GM12878 (cell line): Measurements from ENCODE around the gene CTIF. TPM values are rescaled to one million over a fixed set of nuclear protein-coding genes. Genes with fewer than 3 reads are reported as not detected.

ENCODE experiments used
- ATAC-seq: fragments of 200-7000 bp; cut with Tn5 transposase; 3 replicates; pipeline ENCODE4 v1.9.1; 2020; ENCODE audit warnings: mild to moderate bottlenecking, moderate library complexity
- BruUV-seq: library from RNA; stranded (reverse); fragments of 400-500 nt; replicated peaks from 2 replicates; lab custom pipeline; 2021; lab: Mats Ljungman, UMichigan
- CTCF ChIA-PET: fragments of 300-600 bp; sonication (Branson Sonifier 250); formaldehyde crosslinking; extraction: SDS; loops from one replicate; lab custom pipeline; 2021; ENCODE audit warnings: inconsistent platforms; lab: Yijun Ruan, JAX
- POLR2A ChIA-PET: fragments of 350-600 bp; formaldehyde crosslinking; extraction: SDS; loops from one replicate; lab custom pipeline; 2021; ENCODE audit warnings: inconsistent platforms; lab: Charles Lee
- RAD21 ChIA-PET: fragments of 300-600 bp; sonication (Branson Sonifier 250); formaldehyde crosslinking; loops from one replicate; lab custom pipeline; 2023; ENCODE audit warnings: antibody characterized with exemption; ENCODE audit not compliant: unreplicated experiment; lab: Charles Lee
- SMC1A ChIA-PET: fragments of 300-600 bp; sonication (Branson Sonifier 250); formaldehyde crosslinking; loops from one replicate; lab custom pipeline; 2023; ENCODE audit not compliant: unreplicated experiment, uncharacterized antibody; lab: Charles Lee
- DNase-seq: peaks from one replicate; pipeline ENCODE4 v3.0.0-alpha.2; 2011; ENCODE audit warnings: low read depth, low spot score
- FAIRE-seq: peaks from 3 replicates; lab custom pipeline; 2011; peaks lifted over from hg19 to GRCh38; lab: Jason Lieb, UNC
- H2AFZ ChIP-seq: 2 replicates; pipeline ENCODE4 v1.6.0; 2011; ENCODE audit warnings: low read depth, low read length, control low read depth; ENCODE audit not compliant: control insufficient read depth
- H3K27ac ChIP-seq: 2 replicates; pipeline ENCODE4 v1.5.1; 2011; ENCODE audit warnings: control low read depth; ENCODE audit not compliant: control insufficient read depth, insufficient read depth
- H3K27me3 ChIP-seq, 2 experiments: replicated peaks in 1 of 2; 2 replicates each; pipeline versions ENCODE4 v1.6.0 to v1.6.1; 2011; ENCODE audit warnings: low read length in 1 of 2; ENCODE audit not compliant: control insufficient read depth in 2 of 2, insufficient read depth in 2 of 2
- H3K36me3 ChIP-seq, 2 experiments: 2 replicates each; pipeline ENCODE4 v1.5.1; 2011; ENCODE audit warnings: low read length in 1 of 2; ENCODE audit not compliant: control insufficient read depth in 2 of 2, insufficient read depth in 2 of 2
- H3K4me1 ChIP-seq: 2 replicates; pipeline ENCODE4 v1.6.1; 2011; ENCODE audit warnings: mild to moderate bottlenecking, low read length, moderate library complexity, mixed read lengths; ENCODE audit not compliant: control insufficient read depth, insufficient read depth
- H3K4me2 ChIP-seq: 2 replicates; pipeline ENCODE4 v1.6.0; 2011; ENCODE audit warnings: control low read depth; ENCODE audit not compliant: control insufficient read depth, insufficient read depth
- H3K4me3 ChIP-seq: fragments of 200-600 bp; sonication (generic); 2 replicates; pipeline ENCODE4 v1.5.1; 2016
- H3K79me2 ChIP-seq: 2 replicates; pipeline ENCODE4 v1.6.0; 2011; ENCODE audit warnings: low read length; ENCODE audit not compliant: control insufficient read depth, insufficient read depth
- H3K9ac ChIP-seq: 2 replicates; pipeline ENCODE4 v1.8.0; 2011; ENCODE audit warnings: low read length, control low read depth, mixed read lengths; ENCODE audit not compliant: control insufficient read depth, insufficient read depth
- H3K9me3 ChIP-seq: replicated peaks from 3 replicates; pipeline ENCODE4 v1.5.1; 2011; ENCODE audit warnings: mild to moderate bottlenecking, low read length; ENCODE audit not compliant: control insufficient read depth, insufficient read depth
- H4K20me1 ChIP-seq: 2 replicates; pipeline ENCODE4 v1.6.0; 2011; ENCODE audit not compliant: control insufficient read depth, insufficient read depth
- ATF7 ChIP-seq: fragments of 450-650 bp; IDR thresholded peaks from 2 replicates; pipeline ENCODE4 v1.6.1; 2016; ENCODE audit warnings: low read depth, mild to moderate bottlenecking
- ETV6 ChIP-seq, 2 experiments: fragments of 450-650 bp in 1 of 2; IDR thresholded peaks in 1 of 2; conservative IDR thresholded peaks in 1 of 2; 2 replicates each; pipeline ENCODE4 v1.6.1; 2014; ENCODE audit warnings: antibody characterized with exemption in 1 of 2, borderline replicate concordance in 1 of 2, low read depth in 1 of 2, mild to moderate bottlenecking in 1 of 2, moderate library complexity in 1 of 2
- MEF2A ChIP-seq: IDR thresholded peaks from 2 replicates; pipeline ENCODE4 v1.6.1; 2011; ENCODE audit warnings: low read depth, mild to moderate bottlenecking, low read length, moderate library complexity; ENCODE audit not compliant: insufficient read depth
- NFYA ChIP-seq: IDR thresholded peaks from 2 replicates; pipeline ENCODE4 v1.6.1; 2011; ENCODE audit warnings: low read depth, mild to moderate bottlenecking, low read length, improper control_type of control experiment, borderline replicate concordance
- PAX5 ChIP-seq: IDR thresholded peaks from 2 replicates; pipeline ENCODE4 v1.6.1; 2011; ENCODE audit warnings: low read depth, low read length, borderline replicate concordance
- SMARCA5 ChIP-seq: fragments of 450-650 bp; IDR thresholded peaks from 2 replicates; pipeline ENCODE4 v1.6.1; 2017; ENCODE audit warnings: mild to moderate bottlenecking
- SREBF1 ChIP-seq: IDR thresholded peaks from 2 replicates; pipeline ENCODE4 v1.6.1; 2012; ENCODE audit warnings: mild to moderate bottlenecking, low read length
- TARDBP ChIP-seq: IDR thresholded peaks from 2 replicates; pipeline ENCODE4 v1.6.1; 2016; ENCODE audit warnings: borderline replicate concordance
- YBX1 ChIP-seq: fragments of 450-650 bp; IDR thresholded peaks from 2 replicates; pipeline ENCODE4 v1.6.1; 2016; ENCODE audit warnings: antibody characterized with exemption
- ZBED1 ChIP-seq: IDR thresholded peaks from 2 replicates; pipeline ENCODE4 v1.6.1; 2016; ENCODE audit warnings: borderline replicate concordance
- ZNF274 ChIP-seq: IDR thresholded peaks from one replicate; pipeline ENCODE4 v1.8.0; 2011; ENCODE audit not compliant: insufficient read length, insufficient read depth
- WGBS: methylation state at CpG from one replicate; pipeline ENCODE4 v1.1.6; 2016; ENCODE audit warnings: low lambda C conversion rate; ENCODE audit not compliant: insufficient replicate concordance, insufficient coverage; ENCODE audit errors: missing lambda C conversion rate; 5-methylcytosine and 5-hydroxymethylcytosine counted together
- in situ Hi-C: fragments of 300-500 bp; cut with MboI; formaldehyde crosslinking; loops from 9 replicates; pipeline ENCODE4 v1.14.3; 2018; ENCODE audit warnings: mixed read lengths
- intact Hi-C: fragments of 100-400 bp; cut with micrococcal nuclease; formaldehyde crosslinking; loops from one replicate; pipeline ENCODE4 v1.14.2; 2022; ENCODE audit not compliant: unreplicated experiment
- polyA plus RNA-seq, 11 experiments: library from polyadenylated mRNA; depleted of rRNA in 4 of 11; unstranded in 6 of 11; stranded (reverse) in 5 of 11; fragments of >200 nt; fragmentation: Nextera tagmentation in 4 of 11; fragmentation: Illumina TruSeq in 1 of 11; extraction: Ambion mirVana in 4 of 11; extraction: Trizol in 1 of 11; gene quantifications; 1 replicate in 1 of 11; 2 replicates in 10 of 11; pipeline versions ENCODE4 v1.2.1 to v1.2.3, GENCODE V29; 2011 to 2016; ENCODE audit warnings: inconsistent platforms in 2 of 11, missing spikeins in 2 of 11, low read depth in 1 of 11
- total RNA-seq, 4 experiments: library from RNA; depleted of rRNA in 3 of 4; stranded (reverse); fragments of >200 nt in 3 of 4; fragmentation: Illumina TruSeq in 1 of 4; extraction: Trizol in 1 of 4; gene quantifications; 2 replicates each; pipeline versions ENCODE4 v1.2.1 to v1.2.3, GENCODE V29; 2013 to 2021
- TF ChIP-seq, protein P1 (sequence below): IDR thresholded peaks from 2 replicates; pipeline ENCODE4 v1.6.1; 2011; ENCODE audit warnings: mild to moderate bottlenecking, low read depth, low read length, moderate library complexity; ENCODE audit not compliant: insufficient replicate concordance
- TF ChIP-seq, protein P2 (sequence below): fragments of 450-650 bp; IDR thresholded peaks from 2 replicates; pipeline ENCODE4 v1.6.1; 2016; ENCODE audit warnings: mild to moderate bottlenecking
- TF ChIP-seq, protein P3 (sequence below): fragments of 450-650 bp; IDR thresholded peaks from 2 replicates; pipeline ENCODE4 v1.6.1; 2017; ENCODE audit warnings: antibody characterized with exemption, mild to moderate bottlenecking, moderate library complexity

The CTIF gene
- total and polyA plus RNA-seq, 10 of the 15 experiments (the other 5 are each of a cell fraction or from before 2014, with no cell fraction given): 0.06 to 11.6 (median 2.5) TPM

DNA sequence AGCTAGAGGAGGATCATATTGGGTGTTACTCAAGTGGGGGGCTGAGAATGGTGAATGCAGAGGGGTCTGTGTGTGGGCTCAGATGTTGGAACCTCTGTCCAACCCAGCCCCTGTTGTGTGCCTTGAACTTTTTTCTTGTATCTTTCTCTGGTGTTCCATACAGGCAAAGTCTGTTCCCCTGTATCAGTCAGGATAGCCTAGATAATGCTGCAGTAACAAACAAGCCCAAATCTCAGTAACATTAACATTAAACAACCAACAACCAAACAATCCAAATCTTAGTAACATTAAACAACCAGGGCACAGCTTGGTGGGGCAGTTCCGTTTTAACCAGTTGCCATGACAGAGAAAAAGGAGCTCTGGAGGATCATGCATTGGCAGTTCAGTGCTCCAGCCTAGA lies 103.7 kb downstream of the CTIF start:
- intact Hi-C loops (no loop called here), in situ Hi-C loops (no loop called here)
- no peak for FAIRE-seq
- TF ChIP-seq SMARCA5 (no peak), ETV6 (conservative IDR thresholded peaks at IDR 0.05 in 1 of 2, IDR thresholded peaks at IDR 0.05 in 1 of 2; ENCODE audit: borderline replicate concordance in 1 of 2, low read depth in 1 of 2) (no peak)
- CTCF ChIA-PET: no interaction called here
- H3K27ac ChIP-seq: no peak overlapping the region
- H3K4me2 ChIP-seq: no peak overlapping the region
- WGBS: 91% methylated on average over 1 of the region's 1 CpG
- POLR2A ChIA-PET: no interaction called here
- no peaks in the 10 kb centered on the region for H3K79me2 ChIP-seq
- BruUV-seq: no TSS peak
- RAD21 ChIA-PET: no interaction called here
- H4K20me1 ChIP-seq: no peaks in the 10 kb centered on the region; the same call in 1 of the 2 replicates
- H3K9ac ChIP-seq: no peak overlapping the region
- SMC1A ChIA-PET: no interaction called here
- no peaks in the 10 kb centered on the region for H3K4me1 ChIP-seq
- no peak overlapping the region for H3K4me3 ChIP-seq
- no peak overlapping the region for H2AFZ ChIP-seq
- DNase-seq: no peak
- ATAC-seq: no peak
- no peaks in the 10 kb centered on the region for H3K36me3 ChIP-seq
- H3K27me3 ChIP-seq: no peaks in the 10 kb centered on the region
- H3K9me3 ChIP-seq: no peaks in the 10 kb centered on the region

DNA sequence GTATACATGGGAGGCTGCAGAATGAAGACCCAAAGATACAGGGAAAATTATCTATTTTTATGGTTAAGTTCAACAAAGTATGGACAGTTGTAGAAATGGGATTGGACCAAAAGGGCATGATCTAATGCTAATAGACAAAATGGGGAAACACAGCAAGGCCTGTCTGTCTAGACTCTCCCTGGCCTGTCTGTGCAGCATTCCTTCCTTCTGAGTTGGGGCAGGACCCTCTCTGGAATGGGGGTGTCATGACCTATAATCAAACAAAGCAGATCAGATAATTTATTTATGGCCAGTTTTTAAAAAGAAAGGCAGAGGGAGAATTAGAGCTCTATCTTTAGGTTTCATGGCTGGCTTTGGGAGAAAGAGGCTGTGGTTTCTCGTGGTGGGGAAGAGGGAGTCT lies 104.4 kb downstream of the CTIF start:
- POLR2A ChIA-PET: no interaction called here
- Histone ChIP-seq H2AFZ (no peak overlapping the region), H3K9ac (no peak overlapping the region), H3K4me1 (no peaks in the 10 kb centered on the region), H3K27ac (no peak overlapping the region), H3K79me2 (no peaks in the 10 kb centered on the region), H3K9me3 (no peaks in the 10 kb centered on the region), H4K20me1 (no peaks in the 10 kb centered on the region; the same call in 1 of the 2 replicates), H3K36me3 (no peaks in the 10 kb centered on the region), H3K4me2 (no peak overlapping the region), H3K27me3 (no peaks in the 10 kb centered on the region), H3K4me3 (no peak overlapping the region)
- SMC1A ChIA-PET: no interaction called here
- no peak for ATAC-seq
- DNase-seq: no peak
- BruUV-seq: no TSS peak
- intact Hi-C loops: no loop called here
- in situ Hi-C loops: no loop called here
- WGBS: 0% methylated on average over 1 of the region's 1 CpG
- RAD21 ChIA-PET: no interaction called here
- FAIRE-seq: no peak
- TF ChIP-seq YBX1: no peak
- TF ChIP-seq, protein P1, sequence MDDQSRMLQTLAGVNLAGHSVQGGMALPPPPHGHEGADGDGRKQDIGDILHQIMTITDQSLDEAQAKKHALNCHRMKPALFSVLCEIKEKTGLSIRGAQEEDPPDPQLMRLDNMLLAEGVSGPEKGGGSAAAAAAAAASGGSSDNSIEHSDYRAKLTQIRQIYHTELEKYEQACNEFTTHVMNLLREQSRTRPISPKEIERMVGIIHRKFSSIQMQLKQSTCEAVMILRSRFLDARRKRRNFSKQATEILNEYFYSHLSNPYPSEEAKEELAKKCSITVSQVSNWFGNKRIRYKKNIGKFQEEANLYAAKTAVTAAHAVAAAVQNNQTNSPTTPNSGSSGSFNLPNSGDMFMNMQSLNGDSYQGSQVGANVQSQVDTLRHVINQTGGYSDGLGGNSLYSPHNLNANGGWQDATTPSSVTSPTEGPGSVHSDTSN: no peak
- TF ChIP-seq TARDBP: no peak
- no peak for TF ChIP-seq NFYA
- TF ChIP-seq SREBF1: no peak
- no peak for TF ChIP-seq PAX5
- no peak for TF ChIP-seq ATF7
- no peak for TF ChIP-seq MEF2A
- no peak for TF ChIP-seq ZBED1
- TF ChIP-seq ZNF274: no peak
- TF ChIP-seq, protein P2, sequence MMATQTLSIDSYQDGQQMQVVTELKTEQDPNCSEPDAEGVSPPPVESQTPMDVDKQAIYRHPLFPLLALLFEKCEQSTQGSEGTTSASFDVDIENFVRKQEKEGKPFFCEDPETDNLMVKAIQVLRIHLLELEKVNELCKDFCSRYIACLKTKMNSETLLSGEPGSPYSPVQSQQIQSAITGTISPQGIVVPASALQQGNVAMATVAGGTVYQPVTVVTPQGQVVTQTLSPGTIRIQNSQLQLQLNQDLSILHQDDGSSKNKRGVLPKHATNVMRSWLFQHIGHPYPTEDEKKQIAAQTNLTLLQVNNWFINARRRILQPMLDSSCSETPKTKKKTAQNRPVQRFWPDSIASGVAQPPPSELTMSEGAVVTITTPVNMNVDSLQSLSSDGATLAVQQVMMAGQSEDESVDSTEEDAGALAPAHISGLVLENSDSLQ: no peak
- TF ChIP-seq, protein P3, sequence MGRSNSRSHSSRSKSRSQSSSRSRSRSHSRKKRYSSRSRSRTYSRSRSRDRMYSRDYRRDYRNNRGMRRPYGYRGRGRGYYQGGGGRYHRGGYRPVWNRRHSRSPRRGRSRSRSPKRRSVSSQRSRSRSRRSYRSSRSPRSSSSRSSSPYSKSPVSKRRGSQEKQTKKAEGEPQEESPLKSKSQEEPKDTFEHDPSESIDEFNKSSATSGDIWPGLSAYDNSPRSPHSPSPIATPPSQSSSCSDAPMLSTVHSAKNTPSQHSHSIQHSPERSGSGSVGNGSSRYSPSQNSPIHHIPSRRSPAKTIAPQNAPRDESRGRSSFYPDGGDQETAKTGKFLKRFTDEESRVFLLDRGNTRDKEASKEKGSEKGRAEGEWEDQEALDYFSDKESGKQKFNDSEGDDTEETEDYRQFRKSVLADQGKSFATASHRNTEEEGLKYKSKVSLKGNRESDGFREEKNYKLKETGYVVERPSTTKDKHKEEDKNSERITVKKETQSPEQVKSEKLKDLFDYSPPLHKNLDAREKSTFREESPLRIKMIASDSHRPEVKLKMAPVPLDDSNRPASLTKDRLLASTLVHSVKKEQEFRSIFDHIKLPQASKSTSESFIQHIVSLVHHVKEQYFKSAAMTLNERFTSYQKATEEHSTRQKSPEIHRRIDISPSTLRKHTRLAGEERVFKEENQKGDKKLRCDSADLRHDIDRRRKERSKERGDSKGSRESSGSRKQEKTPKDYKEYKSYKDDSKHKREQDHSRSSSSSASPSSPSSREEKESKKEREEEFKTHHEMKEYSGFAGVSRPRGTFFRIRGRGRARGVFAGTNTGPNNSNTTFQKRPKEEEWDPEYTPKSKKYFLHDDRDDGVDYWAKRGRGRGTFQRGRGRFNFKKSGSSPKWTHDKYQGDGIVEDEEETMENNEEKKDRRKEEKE: no peak
- CTCF ChIA-PET: interaction anchor here (0.7 to 1.3 kb wide), 2 partner anchors 21 to 166 kb away, joined by 3 to 4 read pairs; no protein-coding TSS in a partner anchor
